ENCODE data around the gene HOXB8. TPM values are rescaled to one million over a fixed set of nuclear protein-coding genes. Genes with fewer than 3 reads are reported as not detected.

Gene HOXB8
- total RNA-seq, 1 donor from 2014 or later, result not detected

GRCh38 chr17:48621410-48622392 lies 6.6 kb upstream of the HOXB8 start:
- H3K36me3 Mint-ChIP-seq (ENCODE audit: low read depth), result peaks cover 5% of the 10 kb centered on the region
- no peaks in the 10 kb centered on the region for H3K9me3 Mint-ChIP-seq (ENCODE audit: low read depth)
- H3K4me1 Mint-ChIP-seq (ENCODE audit: low read depth), result peaks cover 15% of the 10 kb centered on the region
- no peak for TF ChIP-seq CTCF (IDR thresholded peaks at IDR 0.05)
- DNase-seq (ENCODE audit: low spot score), result no peak
- H3K4me3 Mint-ChIP-seq (ENCODE audit: unreplicated experiment), result no peak overlapping the region
- H3K27ac Mint-ChIP-seq (ENCODE audit: unreplicated experiment), result no peak overlapping the region
- peaks cover 81% of the 10 kb centered on the region for H3K27me3 Mint-ChIP-seq (ENCODE audit: low read depth)

GRCh38 chr17:48620461-48621139 lies 5.5 kb upstream of the HOXB8 start:
- H3K27me3 Mint-ChIP-seq (ENCODE audit: low read depth), result peaks cover 85% of the 10 kb centered on the region
- H3K4me1 Mint-ChIP-seq (ENCODE audit: low read depth), result peaks cover 10% of the 10 kb centered on the region
- no peak overlapping the region for H3K4me3 Mint-ChIP-seq (ENCODE audit: unreplicated experiment)

GRCh38 chr17:48619826-48620449 lies 4.8 kb upstream of the HOXB8 start:
- TF ChIP-seq CTCF (IDR thresholded peaks at IDR 0.05), result no peak
- no peak for DNase-seq (ENCODE audit: low spot score)
- H3K27me3 Mint-ChIP-seq (ENCODE audit: low read depth), result peaks cover 88% of the 10 kb centered on the region
- no peaks in the 10 kb centered on the region for H3K9me3 Mint-ChIP-seq (ENCODE audit: low read depth)
- H3K4me3 Mint-ChIP-seq (ENCODE audit: unreplicated experiment), result no peak overlapping the region
- H3K4me1 Mint-ChIP-seq (ENCODE audit: low read depth), result peaks cover 7% of the 10 kb centered on the region
- no peak overlapping the region for H3K27ac Mint-ChIP-seq (ENCODE audit: unreplicated experiment)
- peaks cover 5% of the 10 kb centered on the region for H3K36me3 Mint-ChIP-seq (ENCODE audit: low read depth)

More at GRCh38 chr17:48620461-48621139, 5.5 kb upstream of the HOXB8 start:
- Mint-ChIP-seq H3K9me3 (ENCODE audit: low read depth) (no peaks in the 10 kb centered on the region), H3K36me3 (ENCODE audit: low read depth) (peaks cover 5% of the 10 kb centered on the region), H3K27ac (ENCODE audit: unreplicated experiment) (no peak overlapping the region)
- DNase-seq (ENCODE audit: low spot score), result no peak
- TF ChIP-seq CTCF (IDR thresholded peaks at IDR 0.05), result no peak

- Mint-ChIP-seq H3K4me1 (ENCODE audit: low read depth) (peaks cover 7% of the 10 kb centered on the region), H3K27ac (ENCODE audit: unreplicated experiment) (no peak overlapping the region), H3K27me3 (ENCODE audit: low read depth) (peaks cover 88% of the 10 kb centered on the region), H3K4me3 (ENCODE audit: unreplicated experiment) (no peak overlapping the region), H3K9me3 (ENCODE audit: low read depth) (no peaks in the 10 kb centered on the region), H3K36me3 (ENCODE audit: low read depth) (peaks cover 5% of the 10 kb centered on the region)
- peak; percentile 97 for TF ChIP-seq CTCF (IDR thresholded peaks at IDR 0.05)
- DNase-seq (ENCODE audit: low spot score), result no peak
These were observed 3.3 kb upstream of the HOXB8 start for GRCh38 chr17:48618256-48618896.

Data from chondrocyte (in vitro differentiated cells).